Gastroesophageal sphincter (tissue), 3 donors: ENCODE results near the gene P3H2.

Experiments
- CTCF ChIP-seq, 4 experiments: fragments of 200-600 bp in 2 of 4; fragments of 450-650 bp in 2 of 4; sonication (generic) in 1 of 4; IDR thresholded peaks; one replicate each; pipeline ENCODE4 v1.5.1; 2017 to 2019; ENCODE audit warnings: antibody characterized with exemption in 4 of 4, mild to moderate bottlenecking in 2 of 4, moderate library complexity in 2 of 4
- POLR2A ChIP-seq, 2 donors: fragments of 450-650 bp; IDR thresholded peaks; one replicate each; pipeline ENCODE4 v1.6.1; 2017; ENCODE audit warnings: antibody characterized with exemption in 2 of 2, mild to moderate bottlenecking in 2 of 2, moderate library complexity in 1 of 2

- TF ChIP-seq POLR2A (IDR thresholded peaks at IDR 0.05) = no peak
- TF ChIP-seq CTCF (IDR thresholded peaks at IDR 0.05) = no peak
Measured at GRCh38 chr3:190018460-190018859, 102.2 kb downstream of the P3H2 start.
